Panc1 (cell line): Measurements from ENCODE around the gene SWAP70. TPM values are rescaled to one million over a fixed set of nuclear protein-coding genes. Genes with fewer than 3 reads are reported as not detected.

ENCODE experiments used
- ATAC-seq: fragments of 200-7000 bp; cut with Tn5 transposase; 2 replicates; pipeline ENCODE4 v1.9.1; 2020; ENCODE audit warnings: mild to moderate bottlenecking, moderate library complexity
- BruUV-seq: library from RNA; stranded (reverse); fragments of 400-500 nt; replicated peaks from 2 replicates; lab custom pipeline; 2021; lab: Mats Ljungman, UMichigan
- CTCF ChIA-PET: fragments of 300-600 bp; sonication (Branson Sonifier 250); formaldehyde crosslinking; loops from one replicate; lab custom pipeline; 2022; ENCODE audit warnings: antibody characterized with exemption; lab: Charles Lee
- POLR2A ChIA-PET: fragments of 300-600 bp; sonication (Branson Sonifier 250); formaldehyde crosslinking; loops from one replicate; lab custom pipeline; 2022; ENCODE audit warnings: antibody characterized with exemption; lab: Charles Lee
- DNase-seq: peaks from one replicate; pipeline ENCODE4 v3.0.0-alpha.2; 2010; ENCODE audit warnings: low read depth, low spot score
- H3K27ac ChIP-seq: 2 replicates; pipeline ENCODE4 v1.5.1; 2011; ENCODE audit warnings: mild to moderate bottlenecking, low read length, inconsistent platforms
- H3K27me3 ChIP-seq: fragments of 200-500 bp; sonication (Bioruptor generic); 2 replicates; pipeline ENCODE4 v1.6.0; 2014; ENCODE audit warnings: low read length, inconsistent platforms; ENCODE audit not compliant: control insufficient read depth, insufficient read depth
- H3K36me3 ChIP-seq: fragments of 200-500 bp; sonication (Bioruptor generic); 2 replicates; pipeline ENCODE4 v1.5.1; 2014; ENCODE audit warnings: inconsistent platforms, mild to moderate bottlenecking, low read length, moderate library complexity; ENCODE audit not compliant: control insufficient read depth, insufficient read depth
- H3K4me1 ChIP-seq: 2 replicates; pipeline ENCODE4 v1.5.1; 2011; ENCODE audit warnings: inconsistent platforms, mild to moderate bottlenecking, low read length, moderate library complexity; ENCODE audit not compliant: control insufficient read depth, insufficient read depth
- H3K4me3 ChIP-seq, 2 experiments: 2 replicates each; pipeline ENCODE4 v1.5.1; 2011 to 2012; ENCODE audit warnings: low read depth in 2 of 2, low read length in 2 of 2, mild to moderate bottlenecking in 2 of 2, inconsistent platforms in 1 of 2, moderate library complexity in 1 of 2
- H3K9me3 ChIP-seq: fragments of 200-500 bp; sonication (Bioruptor generic); 2 replicates; pipeline ENCODE4 v1.5.1; 2014; ENCODE audit warnings: low read depth, mild to moderate bottlenecking, inconsistent platforms, low read length, moderate library complexity; ENCODE audit not compliant: control insufficient read depth, insufficient read depth
- POLR2AphosphoS5 ChIP-seq: IDR thresholded peaks from 2 replicates; pipeline ENCODE4 v1.6.1; 2012; ENCODE audit warnings: mild to moderate bottlenecking, low read depth, low read length, moderate library complexity
- SIN3A ChIP-seq: IDR thresholded peaks from 2 replicates; pipeline ENCODE4 v1.6.1; 2012; ENCODE audit warnings: low read depth, mild to moderate bottlenecking, low read length, moderate library complexity, borderline replicate concordance; ENCODE audit not compliant: insufficient read depth
- TCF7L2 ChIP-seq: IDR thresholded peaks from 2 replicates; pipeline ENCODE4 v1.6.1; 2011; ENCODE audit warnings: mild to moderate bottlenecking, low read depth, low read length, inconsistent platforms
- in situ Hi-C: cut with HindIII; loops from 2 replicates; pipeline ENCODE4 v1.10.0; 2016; ENCODE audit warnings: low sequenced_read_pairs, low pct_unique_long_range_greater_than_20kb
- intact Hi-C: fragments of 100-400 bp; cut with micrococcal nuclease; formaldehyde crosslinking; loops from one replicate; pipeline ENCODE4 v1.10.0; 2022; ENCODE audit not compliant: unreplicated experiment
- total RNA-seq: library from RNA; stranded (reverse); gene quantifications from one replicate; pipeline ENCODE4 v1.2.1, GENCODE V29; 2021; ENCODE audit not compliant: unreplicated experiment
- TF ChIP-seq, protein P1 (sequence below): fragments of 450-650 bp; IDR thresholded peaks from 2 replicates; pipeline ENCODE4 v1.5.1; 2017; ENCODE audit warnings: mild to moderate bottlenecking
- TF ChIP-seq, protein P2 (sequence below), 2 experiments: IDR thresholded peaks; 2 replicates each; pipeline ENCODE4 v1.6.1; 2011 to 2012; ENCODE audit warnings: low read depth in 2 of 2, control low read depth in 1 of 2, low read length in 1 of 2, mild to moderate bottlenecking in 1 of 2, moderate library complexity in 1 of 2; ENCODE audit not compliant: insufficient read depth in 1 of 2

Gene SWAP70
- total RNA-seq, 1 experiment from 2014 or later, result 96.0 TPM

GRCh38 chr11:9629064-9629463 is 34.8 kb upstream of the SWAP70 start:
- H3K27me3 ChIP-seq, result no peaks in the 10 kb centered on the region
- H3K27ac ChIP-seq, result no peak overlapping the region
- ATAC-seq (no peak), DNase-seq (no peak)
- POLR2A ChIA-PET, result interaction anchor here (0.6 to 0.7 kb wide), 2 partner anchors 9 to 355 kb away, joined by 4 to 6 read pairs; no protein-coding TSS in a partner anchor
- H3K4me3 ChIP-seq, result no peak overlapping the region
- H3K9me3 ChIP-seq, result peaks cover 3% of the 10 kb centered on the region; the same call in 1 of the 2 replicates
- intact Hi-C loops, result no loop called here
- no TSS peak for BruUV-seq
- CTCF ChIA-PET, result no interaction called here
- in situ Hi-C loops, result no loop called here
- H3K36me3 ChIP-seq, result no peaks in the 10 kb centered on the region
- no peak for TF ChIP-seq POLR2AphosphoS5
- TF ChIP-seq TCF7L2, result no peak
- TF ChIP-seq, protein P1, sequence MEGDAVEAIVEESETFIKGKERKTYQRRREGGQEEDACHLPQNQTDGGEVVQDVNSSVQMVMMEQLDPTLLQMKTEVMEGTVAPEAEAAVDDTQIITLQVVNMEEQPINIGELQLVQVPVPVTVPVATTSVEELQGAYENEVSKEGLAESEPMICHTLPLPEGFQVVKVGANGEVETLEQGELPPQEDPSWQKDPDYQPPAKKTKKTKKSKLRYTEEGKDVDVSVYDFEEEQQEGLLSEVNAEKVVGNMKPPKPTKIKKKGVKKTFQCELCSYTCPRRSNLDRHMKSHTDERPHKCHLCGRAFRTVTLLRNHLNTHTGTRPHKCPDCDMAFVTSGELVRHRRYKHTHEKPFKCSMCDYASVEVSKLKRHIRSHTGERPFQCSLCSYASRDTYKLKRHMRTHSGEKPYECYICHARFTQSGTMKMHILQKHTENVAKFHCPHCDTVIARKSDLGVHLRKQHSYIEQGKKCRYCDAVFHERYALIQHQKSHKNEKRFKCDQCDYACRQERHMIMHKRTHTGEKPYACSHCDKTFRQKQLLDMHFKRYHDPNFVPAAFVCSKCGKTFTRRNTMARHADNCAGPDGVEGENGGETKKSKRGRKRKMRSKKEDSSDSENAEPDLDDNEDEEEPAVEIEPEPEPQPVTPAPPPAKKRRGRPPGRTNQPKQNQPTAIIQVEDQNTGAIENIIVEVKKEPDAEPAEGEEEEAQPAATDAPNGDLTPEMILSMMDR, result no peak
- no peak for TF ChIP-seq SIN3A
- TF ChIP-seq, protein P2, sequence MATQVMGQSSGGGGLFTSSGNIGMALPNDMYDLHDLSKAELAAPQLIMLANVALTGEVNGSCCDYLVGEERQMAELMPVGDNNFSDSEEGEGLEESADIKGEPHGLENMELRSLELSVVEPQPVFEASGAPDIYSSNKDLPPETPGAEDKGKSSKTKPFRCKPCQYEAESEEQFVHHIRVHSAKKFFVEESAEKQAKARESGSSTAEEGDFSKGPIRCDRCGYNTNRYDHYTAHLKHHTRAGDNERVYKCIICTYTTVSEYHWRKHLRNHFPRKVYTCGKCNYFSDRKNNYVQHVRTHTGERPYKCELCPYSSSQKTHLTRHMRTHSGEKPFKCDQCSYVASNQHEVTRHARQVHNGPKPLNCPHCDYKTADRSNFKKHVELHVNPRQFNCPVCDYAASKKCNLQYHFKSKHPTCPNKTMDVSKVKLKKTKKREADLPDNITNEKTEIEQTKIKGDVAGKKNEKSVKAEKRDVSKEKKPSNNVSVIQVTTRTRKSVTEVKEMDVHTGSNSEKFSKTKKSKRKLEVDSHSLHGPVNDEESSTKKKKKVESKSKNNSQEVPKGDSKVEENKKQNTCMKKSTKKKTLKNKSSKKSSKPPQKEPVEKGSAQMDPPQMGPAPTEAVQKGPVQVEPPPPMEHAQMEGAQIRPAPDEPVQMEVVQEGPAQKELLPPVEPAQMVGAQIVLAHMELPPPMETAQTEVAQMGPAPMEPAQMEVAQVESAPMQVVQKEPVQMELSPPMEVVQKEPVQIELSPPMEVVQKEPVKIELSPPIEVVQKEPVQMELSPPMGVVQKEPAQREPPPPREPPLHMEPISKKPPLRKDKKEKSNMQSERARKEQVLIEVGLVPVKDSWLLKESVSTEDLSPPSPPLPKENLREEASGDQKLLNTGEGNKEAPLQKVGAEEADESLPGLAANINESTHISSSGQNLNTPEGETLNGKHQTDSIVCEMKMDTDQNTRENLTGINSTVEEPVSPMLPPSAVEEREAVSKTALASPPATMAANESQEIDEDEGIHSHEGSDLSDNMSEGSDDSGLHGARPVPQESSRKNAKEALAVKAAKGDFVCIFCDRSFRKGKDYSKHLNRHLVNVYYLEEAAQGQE (IDR thresholded peaks at IDR 0.05; ENCODE audit: insufficient read depth in 1 of 2, low read depth in 2 of 2, low read length in 1 of 2), result no peak
- no peaks in the 10 kb centered on the region for H3K4me1 ChIP-seq

- Histone ChIP-seq H3K27me3 (no peaks in the 10 kb centered on the region), H3K9me3 (peaks cover 3% of the 10 kb centered on the region; the same call in 1 of the 2 replicates), H3K27ac (no peak overlapping the region), H3K4me1 (no peaks in the 10 kb centered on the region), H3K4me3 (no peak overlapping the region), H3K36me3 (no peaks in the 10 kb centered on the region)
- ChIA-PET POLR2A (no interaction called here), CTCF (no interaction called here)
- intact Hi-C loops, result no loop called here
- TF ChIP-seq, protein P2 (IDR thresholded peaks at IDR 0.05; ENCODE audit: insufficient read depth in 1 of 2, low read depth in 2 of 2, low read length in 1 of 2), result no peak
- TF ChIP-seq, protein P1, result no peak
- TF ChIP-seq SIN3A (no peak), POLR2AphosphoS5 (no peak), TCF7L2 (no peak)
- no peak for ATAC-seq
- in situ Hi-C loops, result no loop called here
- BruUV-seq, result no TSS peak
- no peak for DNase-seq
Measured at GRCh38 chr11:9633679-9634078, 30.2 kb upstream of the SWAP70 start.
